ENCODE results near the gene MTF2.
A peak's percentile ranks its signal among the peaks of the same experiment; 100 is the strongest.

MTF2 gene

GRCh38 chr1:93177991-93178390 is 98.9 kb downstream of the MTF2 start:
- no peak for DNase-seq
- Histone ChIP-seq H3K27me3 (ENCODE audit: insufficient read depth, low read depth, severe bottlenecking) (no peaks in the 10 kb centered on the region), H3K9me3 (ENCODE audit: severe bottlenecking) (no peaks in the 10 kb centered on the region), H3K36me3 (no peaks in the 10 kb centered on the region), H3K27ac (no peak overlapping the region), H3K4me3 (ENCODE audit: low read depth, low read length) (no peak overlapping the region)
- no peak for TF ChIP-seq CTCF (IDR thresholded peaks at IDR 0.05; ENCODE audit: low read depth, low read length)

- Histone ChIP-seq H3K27me3 (ENCODE audit: insufficient read depth, low read depth, severe bottlenecking) (no peaks in the 10 kb centered on the region), H3K36me3 (no peaks in the 10 kb centered on the region; the same call in 1 of the 2 replicates), H3K4me3 (ENCODE audit: low read depth, low read length) (no peak overlapping the region), H3K27ac (no peak overlapping the region), H3K9me3 (ENCODE audit: severe bottlenecking) (no peaks in the 10 kb centered on the region)
- no peak for TF ChIP-seq CTCF (IDR thresholded peaks at IDR 0.05; ENCODE audit: low read depth, low read length)
- DNase-seq = no peak
These were observed 99.3 kb downstream of the MTF2 start for GRCh38 chr1:93178418-93178817.

GRCh38 chr1:93179886-93180722 is 101.0 kb downstream of the MTF2 start, which contains the start of gene TMED5:
Gene TMED5 (minus strand): TSS chr1:93180413. CDS start chr1:93180242, 171 bp downstream.
- H3K27ac ChIP-seq = peak within 1 kb of the TSS; percentile 93
- no peaks in the 10 kb centered on the region for H3K9me3 ChIP-seq (ENCODE audit: severe bottlenecking)
- peak within 1 kb of the TSS; percentile 61 for H3K4me3 ChIP-seq (ENCODE audit: low read depth, low read length)
- 0 out of 2 replicates have a peak, but pooled peaks have one; percentile 1 for TF ChIP-seq CTCF (IDR thresholded peaks at IDR 0.05; ENCODE audit: low read depth, low read length)
- peak; percentile 99 for DNase-seq
- H3K36me3 ChIP-seq = no peaks in the 10 kb centered on the region; the same call in none of the 2 replicates
- H3K27me3 ChIP-seq (ENCODE audit: insufficient read depth, low read depth, severe bottlenecking) = no peaks in the 10 kb centered on the region

- H3K4me3 ChIP-seq (ENCODE audit: low read depth, low read length) = peak within 1 kb of the TSS; percentile 61
- no peaks in the 10 kb centered on the region; the same call in none of the 2 replicates for H3K36me3 ChIP-seq
- DNase-seq = no peak
- H3K9me3 ChIP-seq (ENCODE audit: severe bottlenecking) = no peaks in the 10 kb centered on the region
- no peak for TF ChIP-seq CTCF (IDR thresholded peaks at IDR 0.05; ENCODE audit: low read depth, low read length)
- H3K27me3 ChIP-seq (ENCODE audit: insufficient read depth, low read depth, severe bottlenecking) = no peaks in the 10 kb centered on the region
- H3K27ac ChIP-seq = peak within 1 kb of the TSS; percentile 93
These were observed 101.9 kb downstream of the MTF2 start, which contains the start of gene CCDC18 for GRCh38 chr1:93180723-93181613. Gene CCDC18 (plus strand): TSS chr1:93180724. CDS start chr1:93183362, 2,638 bp downstream.

GRCh38 chr1:93186667-93187066 is 107.6 kb downstream of the MTF2 start:
- DNase-seq = no peak
- H3K4me3 ChIP-seq (ENCODE audit: low read depth, low read length) = no peak overlapping the region
- no peaks in the 10 kb centered on the region; the same call in none of the 2 replicates for H3K36me3 ChIP-seq

More at GRCh38 chr1:93186667-93187066, 107.6 kb downstream of the MTF2 start:
- no peaks in the 10 kb centered on the region for H3K27me3 ChIP-seq (ENCODE audit: insufficient read depth, low read depth, severe bottlenecking)
- no peak overlapping the region for H3K27ac ChIP-seq
- no peaks in the 10 kb centered on the region for H3K9me3 ChIP-seq (ENCODE audit: severe bottlenecking)
- TF ChIP-seq CTCF (IDR thresholded peaks at IDR 0.05; ENCODE audit: low read depth, low read length) = no peak
